HG03196 (cell line): ENCODE data around the gene RIGI.
"Not testable (repeated sequence)": the region's sequence is repeated elsewhere in the genome, so short reads cannot be mapped to it uniquely, and the experiment has no call there.

ENCODE experiments used
- ATAC-seq: cut with Tn5 transposase; IDR thresholded peaks from one replicate; pipeline ENCODE4 v1.9.1; 2021; ENCODE audit not compliant: unreplicated experiment

RIGI gene

DNA sequence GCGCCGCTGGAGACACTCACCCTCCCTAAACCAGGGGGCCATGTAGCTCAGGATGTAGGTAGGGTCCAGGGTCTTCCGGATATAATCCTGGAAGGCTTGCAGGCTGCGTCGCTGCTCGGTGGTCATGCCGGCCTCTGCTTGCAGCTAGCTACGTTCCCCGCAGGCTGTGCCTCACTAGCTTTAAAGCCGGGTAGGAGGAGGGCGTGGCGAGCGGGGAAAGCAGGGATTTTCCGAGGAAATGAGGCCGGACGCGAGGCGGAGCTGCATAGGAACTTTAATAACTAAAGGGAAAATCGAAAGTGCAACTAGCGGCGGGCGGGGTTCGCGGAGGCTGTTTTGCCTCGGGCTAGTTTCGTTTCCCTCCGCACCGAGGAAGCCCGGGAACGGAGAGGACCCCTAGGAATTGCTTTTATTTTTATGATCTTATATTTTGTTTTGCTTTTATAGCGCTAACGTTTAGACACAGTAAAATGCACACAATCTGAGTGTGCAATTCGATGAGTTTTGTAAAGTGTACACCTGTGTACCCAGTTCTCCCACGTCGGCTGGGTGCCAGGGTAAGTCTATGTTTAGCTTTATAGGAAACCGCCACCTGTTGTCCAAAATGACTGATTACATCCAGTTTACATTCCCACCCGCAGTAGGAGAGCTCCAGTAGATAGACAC is at the start of gene RIGI:
TSS of gene RIGI (minus strand) at position 156 of the 666 bp plus-strand sequence. CDS start at position 126, 30 bp downstream.
- peak; percentile 76 for ATAC-seq

DNA sequence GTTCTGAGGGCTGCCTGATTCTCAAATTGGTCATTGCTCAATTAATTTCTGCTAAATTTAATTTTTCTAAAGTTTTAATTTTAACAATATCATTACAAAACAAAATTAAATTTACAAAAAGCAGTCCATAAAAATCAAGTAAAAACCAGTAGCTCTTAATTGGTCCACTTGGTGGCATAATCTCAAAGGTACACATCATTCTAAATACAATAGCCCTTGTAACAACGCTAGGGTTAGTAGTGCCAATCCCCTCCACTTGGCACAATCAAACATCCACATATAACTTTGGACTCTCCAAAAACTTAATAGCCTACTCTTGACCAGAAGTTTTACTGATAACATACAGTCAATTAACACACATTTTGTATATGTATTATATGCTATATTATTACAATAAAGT is 48.9 kb upstream of the RIGI start:
- no peak for ATAC-seq

DNA sequence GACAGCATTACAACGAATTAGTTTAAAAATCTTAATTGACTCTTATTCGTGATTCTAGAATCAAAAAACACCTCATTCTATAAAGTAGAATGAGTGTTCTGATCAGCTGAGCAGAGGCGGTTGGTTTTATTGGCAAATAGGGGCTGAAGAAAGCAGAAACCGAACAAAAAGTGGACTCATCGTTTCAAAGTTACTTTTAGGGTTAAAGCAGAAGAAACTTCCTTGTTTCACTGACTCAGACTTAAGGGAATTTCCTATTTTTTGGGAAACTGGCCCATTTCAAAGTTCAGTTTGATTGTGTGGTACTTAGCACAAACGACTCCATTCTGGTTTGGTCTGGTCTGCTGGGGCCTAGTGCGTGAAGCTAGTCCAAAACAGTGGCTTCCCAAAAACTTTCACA is 47.8 kb upstream of the RIGI start:
- no peak for ATAC-seq

DNA sequence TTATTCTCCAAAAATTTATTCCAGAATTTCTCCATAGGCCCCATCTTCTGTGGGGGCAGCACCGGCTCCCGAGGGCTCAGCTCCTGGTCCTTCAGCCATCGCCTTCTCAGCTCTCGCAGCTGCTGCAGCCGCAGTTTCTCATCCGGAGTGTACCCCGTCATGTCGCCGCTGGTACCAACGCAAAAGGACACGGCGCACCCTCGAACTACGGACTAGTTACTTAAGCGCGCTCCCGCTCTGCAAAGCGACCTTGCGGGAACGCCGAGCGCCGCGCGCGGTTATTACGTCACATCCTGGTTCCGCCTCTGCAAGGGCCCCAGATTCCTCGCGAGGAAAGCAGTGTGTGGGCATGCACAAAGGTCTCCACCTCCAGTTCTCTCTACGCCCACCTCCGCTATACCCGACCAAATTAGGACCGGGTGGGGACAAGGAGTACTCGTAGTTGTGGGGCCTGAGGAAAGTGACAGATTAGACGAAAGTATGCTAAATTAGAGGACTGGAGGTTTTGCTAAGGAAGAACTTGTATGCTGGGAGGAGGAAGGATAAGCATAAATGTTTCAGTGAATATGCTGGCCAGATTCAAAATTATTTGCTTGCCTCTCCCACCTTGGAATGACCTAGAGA is 47.0 kb upstream of the RIGI start, which contains the start of gene NDUFB6:
TSS of gene NDUFB6 (minus strand) at position 260 of the 624 bp plus-strand sequence. CDS start at position 161, 99 bp downstream.
- ATAC-seq, result peak; percentile 94

- ATAC-seq, result peak; percentile 92
Observed at GRCh38 chr9:32571969-32572899, 46.2 kb upstream of the RIGI start.

GRCh38 chr9:32570262-32570661 is 44.3 kb upstream of the RIGI start:
- ATAC-seq, result no peak

GRCh38 chr9:32566770-32567169 is 40.8 kb upstream of the RIGI start:
- no peak for ATAC-seq

DNA sequence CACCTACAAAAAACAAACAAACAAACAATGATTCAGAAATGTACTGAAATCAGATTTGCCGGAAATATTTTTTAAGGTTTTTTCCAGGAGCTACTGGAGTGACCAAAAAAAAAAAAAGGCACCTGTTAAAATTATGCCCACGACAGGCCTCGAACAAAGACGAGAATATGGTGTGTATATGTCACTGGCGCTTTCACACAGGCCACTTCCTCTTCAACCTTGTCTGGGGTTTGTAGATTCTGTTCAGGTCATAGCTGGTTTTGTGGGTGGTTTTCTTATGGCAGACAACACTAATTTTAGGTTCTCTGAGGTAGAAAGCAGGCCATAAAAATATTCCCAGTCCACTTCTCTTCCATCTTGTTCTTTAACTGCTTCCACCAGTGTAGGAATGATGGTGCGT is 40.0 kb upstream of the RIGI start:
- no peak for ATAC-seq

DNA sequence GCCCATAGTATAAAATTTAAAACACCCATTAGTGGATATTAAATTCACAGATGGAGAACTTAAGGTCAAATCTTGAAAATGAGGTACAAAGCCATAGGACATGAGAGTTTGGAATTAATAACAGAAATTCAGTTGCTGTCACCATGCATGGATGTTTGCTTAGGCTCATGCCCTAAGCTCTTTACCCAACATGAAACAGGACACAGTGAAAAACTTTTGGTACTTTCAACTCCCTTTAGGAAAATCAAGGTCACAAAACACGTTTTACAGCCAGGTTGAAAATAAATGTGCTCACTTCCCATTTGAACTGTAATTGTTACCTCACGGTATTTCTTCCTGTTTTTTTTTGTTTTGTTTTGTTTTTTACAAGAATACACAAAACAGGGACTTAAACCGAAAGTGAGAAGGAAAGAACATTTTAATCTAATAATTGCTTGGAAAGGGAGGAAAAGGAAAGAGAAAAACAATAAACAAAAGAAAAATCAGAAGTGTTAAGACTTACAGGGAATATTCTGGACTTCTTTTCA is 32.5 kb upstream of the RIGI start:
- ATAC-seq, result no peak

DNA sequence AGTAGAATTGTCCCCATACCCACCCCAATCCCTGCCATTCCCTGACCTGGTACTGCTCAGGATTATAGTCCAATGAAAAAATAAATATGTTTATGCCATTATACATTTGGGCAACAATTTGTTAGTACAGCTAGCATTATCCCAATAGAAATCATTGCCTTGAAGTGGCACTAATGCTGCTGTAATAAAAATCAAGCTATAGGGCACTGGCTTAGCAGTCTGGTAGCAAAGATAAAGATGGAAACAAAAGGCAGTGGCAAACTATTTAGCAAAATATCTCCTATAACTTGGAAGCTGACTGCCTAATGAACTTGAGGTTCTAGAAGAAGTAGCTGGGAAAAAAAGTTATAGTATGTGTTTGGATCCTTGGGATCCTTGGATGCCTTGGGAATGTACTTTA is 28.6 kb upstream of the RIGI start:
- ATAC-seq, result no peak

- ATAC-seq, result no peak
Observed at GRCh38 chr9:32554107-32554506, 28.1 kb upstream of the RIGI start.

- ATAC-seq, result peak; percentile 75
Observed at GRCh38 chr9:32552172-32552872, 26.3 kb upstream of the RIGI start, which contains the start of the genes SMIM27 and TOPORS. SMIM27 (plus strand) TSS chr9:32552327; CDS start chr9:32552435, 108 bp downstream. TOPORS (minus strand) TSS chr9:32552586; CDS start chr9:32552436, 150 bp downstream.

DNA sequence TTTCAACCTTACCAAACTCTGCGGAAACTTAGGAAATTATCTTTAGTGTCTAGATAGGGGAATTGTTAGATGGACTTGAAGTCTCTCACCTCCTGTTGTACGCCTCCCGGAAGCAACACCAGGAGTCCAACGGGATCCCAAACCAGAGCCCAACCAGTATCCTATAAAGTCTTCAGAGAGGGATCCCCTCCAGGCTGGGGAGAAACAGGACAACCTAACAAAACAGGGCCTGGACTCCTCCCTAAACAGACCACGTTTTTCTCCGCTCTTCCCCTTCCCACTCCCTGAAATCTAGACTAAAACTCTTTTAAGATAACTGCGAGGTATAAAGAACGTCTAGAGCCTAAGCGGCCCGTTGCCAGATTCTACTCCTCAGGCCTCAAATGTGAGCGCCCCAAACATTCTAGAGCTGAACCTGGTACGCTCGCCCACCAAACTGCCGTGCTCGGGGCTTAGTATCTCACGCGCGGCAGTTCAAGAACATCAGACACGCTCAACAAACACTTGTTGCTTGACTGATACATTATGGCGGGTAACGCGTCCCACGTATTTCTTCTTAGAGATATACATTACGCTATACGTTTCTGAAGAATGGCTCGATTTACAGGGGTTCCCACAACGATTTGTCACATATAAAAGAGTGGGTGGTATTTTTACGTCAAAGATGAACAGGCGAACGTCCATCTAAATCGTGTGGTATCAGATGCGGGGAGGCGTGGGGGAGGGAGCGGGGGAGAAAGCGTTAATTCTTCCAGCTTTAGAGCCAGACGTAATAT is 25.5 kb upstream of the RIGI start:
- peak; percentile 4 for ATAC-seq

DNA sequence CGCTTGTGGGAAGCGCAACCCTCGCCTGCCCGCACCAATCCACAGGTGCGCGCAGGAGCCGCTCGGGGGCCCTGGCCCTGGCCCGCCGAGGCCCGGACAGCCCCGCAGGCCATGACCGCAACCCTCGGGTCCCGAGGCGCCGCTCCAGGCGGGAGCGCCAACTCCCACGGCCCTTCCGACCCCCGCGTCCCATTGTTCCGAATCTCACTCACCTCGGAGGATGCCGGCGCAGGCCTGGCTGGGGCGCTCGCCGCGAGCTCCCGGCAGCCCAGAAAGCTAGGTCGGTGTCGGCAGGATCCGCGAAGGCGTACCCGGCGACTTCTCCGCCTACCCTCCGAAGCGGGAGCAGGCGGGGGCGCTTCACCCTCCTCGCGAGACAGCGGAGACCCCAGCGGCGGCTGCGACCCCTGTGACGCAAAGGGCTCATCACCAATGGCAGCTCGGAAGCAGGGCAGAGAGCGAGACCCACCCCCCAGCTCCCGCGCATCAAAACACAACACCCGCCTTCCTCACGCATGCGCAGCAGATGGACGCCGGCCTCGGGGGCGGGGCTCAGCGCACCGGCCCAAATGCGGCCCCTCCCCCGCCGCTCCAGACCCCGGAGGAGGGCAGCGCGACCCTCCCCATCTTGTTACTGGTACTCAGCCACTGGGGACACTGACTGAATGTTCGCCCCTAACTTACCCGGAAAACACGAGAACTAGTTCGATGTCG is 24.7 kb upstream of the RIGI start:
- peak; percentile 71 for ATAC-seq

DNA sequence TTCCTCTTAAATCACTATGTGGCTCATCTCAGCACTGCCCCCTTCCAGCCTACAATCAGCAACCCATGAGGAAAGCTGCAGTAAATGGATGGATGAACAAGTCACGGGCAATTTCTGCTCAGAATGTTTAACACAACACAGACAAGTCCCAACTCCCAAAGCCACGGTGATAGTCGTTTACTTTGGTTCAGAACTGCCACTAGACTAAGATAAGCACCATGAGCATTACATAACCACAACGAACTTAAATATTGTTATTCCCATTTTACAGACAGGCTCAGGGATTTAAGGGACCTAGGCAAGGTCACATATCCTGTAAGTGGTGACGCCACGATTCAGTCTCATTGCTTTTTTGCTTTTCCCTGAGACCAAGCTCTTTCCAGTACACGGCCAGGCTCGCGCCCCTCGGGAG is 24.2 kb upstream of the RIGI start:
- no peak for ATAC-seq

DNA sequence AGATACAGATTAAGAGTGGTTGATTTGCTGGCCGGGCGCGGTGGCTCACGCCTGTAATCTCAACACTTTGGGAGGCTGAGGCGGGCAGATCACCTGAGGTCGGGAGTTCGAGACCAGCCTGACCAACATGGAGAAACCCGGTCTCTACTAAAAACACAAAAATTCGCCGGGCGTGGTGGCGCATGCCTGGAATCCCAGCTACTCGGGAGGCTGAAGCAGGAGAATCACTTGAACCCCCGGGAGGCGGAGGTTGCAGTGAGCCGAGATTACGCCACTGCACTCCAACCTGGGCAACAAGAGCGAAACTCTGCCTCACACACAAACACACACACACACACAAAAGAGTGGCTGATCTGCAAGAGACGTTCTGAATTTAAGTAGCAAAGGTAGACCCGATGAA is 22.2 kb upstream of the RIGI start:
- not testable (repeated sequence) for ATAC-seq

DNA sequence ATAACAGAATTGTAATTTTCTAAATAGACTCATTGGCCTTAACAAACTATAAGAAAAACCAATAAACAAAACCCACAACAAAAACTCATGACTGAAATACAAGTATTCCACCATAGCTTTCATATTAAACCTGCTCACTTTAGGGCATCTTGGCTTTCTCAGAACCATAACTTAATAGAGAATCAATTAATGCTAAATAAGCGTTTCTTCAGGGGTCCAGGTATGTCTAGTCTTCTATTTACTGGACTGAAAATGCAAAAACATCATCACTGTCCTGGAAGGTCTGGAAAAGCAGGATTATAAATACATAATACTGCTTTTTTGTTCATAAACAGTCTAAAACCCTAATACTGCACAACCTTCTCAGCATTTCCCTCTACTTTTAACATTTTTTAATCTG is 19.9 kb upstream of the RIGI start:
- no peak for ATAC-seq

- ATAC-seq, result no peak
Observed at GRCh38 chr9:32543047-32543446, 17.1 kb upstream of the RIGI start.

DNA sequence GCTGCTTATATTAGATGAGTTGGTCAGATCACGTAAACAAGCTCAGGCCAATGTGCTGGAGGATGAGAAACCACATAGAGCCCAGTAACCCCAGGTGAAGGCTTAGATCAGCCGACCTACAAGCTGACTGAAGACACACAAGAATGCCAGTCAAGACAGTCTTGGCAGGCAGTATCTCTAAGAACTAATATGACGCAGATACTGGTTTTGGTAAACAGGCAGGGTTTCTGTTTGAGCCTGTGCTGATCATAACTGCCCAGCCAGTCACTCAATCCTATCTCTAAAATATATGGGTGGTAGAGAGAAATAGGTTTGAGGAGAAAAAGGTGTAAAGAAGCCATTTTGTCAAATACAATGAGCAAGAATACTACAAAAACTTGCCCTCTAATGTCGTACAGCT is 7.8 kb upstream of the RIGI start:
- no peak for ATAC-seq
